DMS 273 (cell line): ENCODE measurements around the gene WWOX.

Experiments
- DNase-seq: peaks from one replicate; lab custom pipeline; 2025; ENCODE audit not compliant: unreplicated experiment; lab: John Stamatoyannopoulos, UW

WWOX gene

GRCh38 chr16:78102865-78103264, 3.4 kb downstream of the WWOX start:
- DNase-seq, result peak; percentile 52

DNA sequence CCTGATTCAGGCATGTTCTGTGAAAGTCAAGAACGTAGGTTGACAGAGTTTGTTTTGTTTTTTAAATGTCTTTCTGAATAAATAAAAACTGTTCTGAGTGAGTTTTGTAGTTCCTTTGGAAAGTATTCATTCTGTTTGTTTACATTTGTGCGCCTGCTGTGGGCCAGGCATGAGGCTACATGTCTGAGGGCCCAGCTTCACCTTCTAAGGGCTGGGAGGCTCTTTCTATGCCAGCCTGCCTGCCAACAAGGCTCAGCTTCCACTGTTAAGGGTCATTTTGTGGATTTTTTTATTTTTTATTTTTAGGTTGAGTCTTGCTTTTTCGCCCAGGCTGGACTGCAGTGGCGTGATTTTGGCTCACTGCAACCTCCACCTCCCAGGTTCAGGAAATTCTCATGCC, 6.1 kb downstream of the WWOX start:
- peak; percentile 50 for DNase-seq

DNA sequence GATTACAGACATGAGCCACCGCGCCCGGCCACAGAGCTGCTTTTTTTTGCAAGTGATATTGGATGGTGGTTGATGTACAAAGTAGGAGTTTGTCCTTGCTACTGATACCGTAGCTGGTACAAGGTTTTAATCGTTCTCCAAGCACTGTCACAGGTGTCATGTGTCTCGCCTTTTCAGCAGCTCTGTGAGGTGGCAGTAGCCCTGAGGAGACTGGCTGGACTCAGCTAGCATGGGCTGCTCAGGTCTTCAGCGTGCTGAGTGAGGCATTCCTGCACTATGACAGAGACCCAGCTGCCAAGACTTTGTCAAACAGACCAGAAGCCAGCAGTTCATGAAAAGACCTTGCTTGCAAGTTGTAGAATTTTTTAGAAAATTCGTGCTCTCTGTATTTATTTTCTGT, 7.2 kb downstream of the WWOX start:
- no peak for DNase-seq

DNA sequence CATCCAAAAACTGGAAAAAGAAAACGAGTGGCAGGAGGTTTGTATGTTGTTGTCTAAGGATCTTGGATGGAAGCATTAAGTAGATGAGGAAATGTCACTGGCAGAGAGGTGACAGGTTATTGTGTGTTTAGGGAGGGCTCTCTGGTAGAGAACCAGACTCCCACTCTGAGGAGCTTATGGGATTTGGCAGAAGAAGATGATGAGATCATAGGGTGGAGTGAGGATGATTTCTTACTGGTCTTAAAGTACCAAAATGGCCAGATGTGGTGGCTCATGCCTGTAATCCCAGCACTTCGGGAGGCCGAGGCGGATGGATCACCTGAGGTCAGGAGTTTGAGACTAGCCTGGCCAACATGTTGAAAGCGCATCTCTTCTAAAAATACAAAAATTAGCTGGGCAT, 9.0 kb downstream of the WWOX start:
- DNase-seq, result no peak

DNA sequence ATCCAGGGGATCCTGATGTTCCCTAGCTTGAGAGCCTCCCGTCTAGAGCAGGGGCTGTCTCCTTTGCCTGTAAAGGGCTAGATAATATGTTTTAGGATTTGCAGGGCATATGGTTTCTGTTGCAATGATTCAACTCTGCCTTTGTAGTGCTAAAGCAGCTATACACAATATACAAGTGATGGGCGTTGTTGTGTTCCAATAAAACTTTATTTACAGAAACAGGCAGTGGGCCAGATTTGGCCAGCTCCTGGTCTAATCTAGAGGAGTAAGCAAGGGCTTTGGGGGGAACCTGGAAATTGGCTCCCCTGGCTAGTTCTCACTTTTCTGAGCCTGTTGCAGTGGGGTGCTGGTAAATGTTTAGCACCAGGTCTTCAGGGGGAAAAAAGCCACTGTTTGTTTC, 13.8 kb downstream of the WWOX start:
- DNase-seq, result no peak

- no peak for DNase-seq
These were observed 16.2 kb downstream of the WWOX start for GRCh38 chr16:78115659-78116058.

- DNase-seq, result no peak
These were observed 17.5 kb downstream of the WWOX start for GRCh38 chr16:78116946-78117345.

DNA sequence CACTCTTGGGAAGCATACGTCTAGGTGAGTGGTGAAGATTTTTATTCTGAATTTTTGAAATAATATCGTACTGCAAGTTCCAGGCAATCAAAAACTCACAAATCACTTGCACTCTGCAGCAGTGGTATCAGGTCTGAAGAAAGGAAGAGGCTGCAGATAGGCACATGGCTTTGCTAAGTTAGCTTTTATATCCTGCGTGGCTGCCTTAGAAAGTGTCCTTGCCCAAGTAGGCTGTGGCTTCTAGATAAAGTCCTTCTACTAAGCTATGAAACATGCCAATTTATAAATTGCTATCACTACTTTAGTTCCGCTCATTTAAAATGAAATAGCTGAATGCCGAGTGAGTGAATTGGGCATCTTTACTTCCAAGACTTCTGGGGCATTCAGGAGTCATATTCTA, 17.9 kb downstream of the WWOX start:
- no peak for DNase-seq

DNA sequence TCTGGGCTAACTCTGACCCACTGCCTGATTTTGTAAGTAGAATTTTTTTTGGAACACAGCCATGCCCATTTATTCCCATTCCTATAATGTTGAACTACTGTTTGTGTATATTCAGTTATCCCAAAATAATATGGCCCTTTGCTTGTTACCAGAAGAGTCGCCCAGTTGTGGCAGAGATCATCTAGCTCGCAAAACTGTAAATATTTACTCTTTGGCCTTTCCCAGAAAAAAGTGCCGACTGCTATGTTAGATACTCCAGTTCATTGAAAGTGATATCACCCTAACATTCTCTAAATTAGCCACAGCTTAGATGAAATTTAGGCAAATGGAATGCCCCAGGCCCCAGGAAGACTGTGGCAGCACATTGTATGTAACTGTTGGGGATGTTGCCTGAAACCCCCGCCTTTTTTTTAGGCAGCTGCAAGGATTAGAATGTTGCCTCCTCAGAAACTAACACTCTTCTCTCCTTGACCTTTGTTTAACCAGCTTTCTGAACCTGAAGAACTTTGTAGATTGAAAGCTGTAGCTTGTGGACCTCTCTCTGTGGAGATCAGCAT, 19.1 kb downstream of the WWOX start:
- DNase-seq, result no peak

DNA sequence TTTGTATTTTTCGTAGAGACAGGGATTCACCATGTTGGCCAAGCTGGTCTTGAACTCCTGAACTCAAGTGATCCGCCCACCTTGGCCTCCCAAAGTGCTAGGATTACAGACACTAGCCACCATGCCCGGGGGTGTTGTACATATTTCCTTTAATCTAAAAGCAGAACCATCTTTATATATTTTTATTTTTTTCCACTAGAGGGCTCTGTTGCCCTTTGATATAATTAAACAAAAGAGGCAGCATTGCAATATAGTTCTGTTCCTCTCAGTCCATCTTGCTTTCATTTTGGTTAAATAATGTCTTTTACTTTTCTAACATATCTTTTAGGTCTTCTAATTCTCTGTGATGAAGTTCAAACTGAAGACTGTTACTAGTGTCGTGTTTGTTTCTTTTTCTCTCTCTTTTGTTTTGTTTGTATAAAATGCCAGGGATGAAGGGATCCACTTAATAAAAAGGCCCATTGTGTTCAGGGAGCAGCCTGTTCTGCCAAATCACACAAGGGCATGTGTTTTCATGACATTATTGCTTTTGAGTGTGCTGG, 23.4 kb downstream of the WWOX start:
- peak; percentile 76 for DNase-seq

DNA sequence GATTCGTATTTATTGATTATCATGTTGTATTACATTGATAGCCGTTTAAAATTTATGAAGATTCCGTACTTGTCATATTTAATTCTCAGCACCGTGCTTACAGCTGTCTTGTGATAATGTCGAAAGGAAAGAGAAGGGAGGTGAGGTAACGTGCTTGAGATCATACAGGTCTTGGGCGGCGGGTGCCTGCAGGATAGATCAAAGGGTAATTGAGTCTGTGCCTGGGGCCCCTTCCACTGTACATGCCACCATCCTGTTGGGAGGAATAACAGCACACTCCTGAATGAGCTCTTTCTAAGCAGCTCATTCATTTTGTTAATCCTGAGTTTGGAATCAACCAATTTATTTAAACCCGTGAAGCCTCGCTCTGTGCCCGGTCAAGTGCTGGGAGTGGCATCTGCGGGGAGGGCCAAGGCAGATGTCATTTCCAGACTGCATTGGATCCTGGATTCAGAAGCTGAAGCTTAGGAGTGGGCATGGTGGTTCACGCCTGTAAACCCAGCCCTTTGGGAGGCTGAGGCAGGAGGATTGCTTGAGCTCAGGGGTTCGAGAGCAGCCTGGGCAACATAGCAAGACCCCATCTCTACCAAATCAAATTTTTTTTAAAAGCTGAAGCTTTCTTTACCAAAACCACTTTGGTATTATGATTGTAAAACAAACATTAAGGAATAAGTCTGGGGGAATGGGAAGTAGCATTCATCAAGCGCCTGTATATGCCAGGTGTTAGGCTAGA, 25.8 kb downstream of the WWOX start:
- DNase-seq, result no peak

GRCh38 chr16:78126662-78127061, 27.2 kb downstream of the WWOX start:
- DNase-seq, result no peak

GRCh38 chr16:78127130-78127529, 27.7 kb downstream of the WWOX start:
- peak; percentile 15 for DNase-seq

DNA sequence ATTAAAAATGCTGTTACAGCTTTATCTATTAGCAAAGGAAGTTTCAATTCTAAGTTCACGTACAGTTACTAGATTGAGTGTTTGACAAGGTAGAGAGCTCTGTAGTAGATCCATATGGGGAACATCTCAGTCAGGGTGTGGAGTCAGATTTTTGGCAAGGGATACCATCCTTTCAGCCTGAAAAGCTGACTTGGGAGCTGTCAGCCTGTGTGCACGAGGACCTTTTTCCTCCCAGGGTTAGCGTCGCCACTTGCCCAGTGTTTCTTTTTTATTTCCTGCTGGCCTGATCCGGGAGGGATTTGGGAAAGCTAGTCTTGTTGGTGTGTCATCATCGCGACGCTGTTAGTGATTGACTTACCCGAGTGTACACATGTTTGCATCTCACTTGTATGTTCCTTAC, 29.5 kb downstream of the WWOX start:
- DNase-seq, result no peak

DNA sequence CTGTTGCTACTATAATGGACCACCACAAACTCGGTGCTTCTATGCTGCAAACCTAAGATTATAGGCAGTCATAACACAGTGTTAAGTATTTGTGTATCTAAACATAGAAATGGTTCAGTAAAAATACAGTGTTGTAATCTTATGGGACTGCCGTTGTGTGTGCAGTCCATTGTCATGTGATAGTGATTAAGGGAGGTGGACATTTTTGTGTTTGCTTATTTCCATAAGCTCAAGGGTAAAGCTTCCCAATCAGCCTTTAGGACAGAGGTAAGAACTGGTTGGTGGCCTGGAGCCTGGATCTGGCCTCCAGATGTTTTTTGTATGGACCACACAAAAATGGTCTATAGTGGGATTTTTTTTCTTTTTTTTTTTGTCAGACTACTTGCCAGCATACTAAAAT, 29.9 kb downstream of the WWOX start:
- no peak for DNase-seq

DNA sequence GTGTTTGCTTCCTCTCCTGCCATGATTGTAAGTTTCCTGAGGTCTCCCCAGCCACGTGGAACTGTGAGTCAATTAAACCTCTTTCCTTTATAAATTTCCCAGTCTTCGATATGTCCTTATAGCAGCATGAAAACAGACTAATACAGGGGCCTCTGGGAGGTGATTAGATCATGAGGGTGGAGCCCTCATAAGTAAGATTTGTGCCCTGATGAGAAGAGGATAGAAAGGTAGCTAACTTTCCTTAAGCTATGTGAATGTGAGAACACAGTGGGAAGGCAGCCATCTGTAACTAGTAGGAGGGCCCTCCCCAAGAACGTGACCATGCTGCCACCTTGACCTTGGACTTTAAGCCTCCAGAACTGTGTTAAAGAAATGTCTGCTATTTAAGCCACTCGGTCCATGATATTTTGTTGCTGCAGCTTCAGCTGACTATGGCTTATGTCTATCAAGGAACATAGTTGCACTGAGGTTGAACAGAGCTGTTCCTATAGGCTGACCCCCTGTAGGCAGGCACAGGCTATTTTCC, 30.7 kb downstream of the WWOX start:
- no peak for DNase-seq

- no peak for DNase-seq
These were observed 31.5 kb downstream of the WWOX start for GRCh38 chr16:78130950-78131349.

DNA sequence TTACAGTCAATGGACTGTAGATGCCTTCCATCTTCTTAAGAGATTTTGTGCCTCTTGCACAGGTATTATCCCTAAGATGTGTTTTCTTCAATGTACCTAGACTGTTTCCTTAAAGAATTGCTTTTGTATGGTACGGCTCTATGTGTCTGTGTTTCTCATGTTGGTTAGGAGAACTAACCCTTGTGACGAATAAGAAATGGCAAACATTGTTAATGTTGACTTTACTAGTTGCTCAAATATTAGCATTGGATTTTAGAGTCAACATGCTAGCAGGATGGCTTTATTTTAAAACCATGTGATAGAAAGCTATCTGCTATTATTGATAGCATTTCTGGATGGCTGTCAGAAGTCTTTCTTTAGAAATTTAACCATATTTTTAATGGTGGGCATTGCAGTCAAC, 34.5 kb downstream of the WWOX start:
- no peak for DNase-seq

GRCh38 chr16:78134944-78135619, 35.6 kb downstream of the WWOX start:
- no peak for DNase-seq

GRCh38 chr16:78137179-78137578, 37.7 kb downstream of the WWOX start:
- DNase-seq, result no peak

GRCh38 chr16:78137782-78138616, 38.5 kb downstream of the WWOX start:
- no peak for DNase-seq
